ENCODE measurements around the gene C9orf43.

GRCh38 chr9:113364951-113365350 lies 45.6 kb upstream of the C9orf43 start:
- TF ChIP-seq CTCF (IDR thresholded peaks at IDR 0.05; ENCODE audit: borderline replicate concordance, extremely low read depth, low read length, poor library complexity, severe bottlenecking) (no peak), EZH2 (IDR thresholded peaks at IDR 0.05; ENCODE audit: borderline replicate concordance, low read depth, low read length, severe bottlenecking) (no peak)

Measured in DND-41 (cell line).